Keratinocyte (primary cell): Measurements from ENCODE around the gene KDM3A. TPM values are rescaled to one million over a fixed set of nuclear protein-coding genes. Genes with fewer than 3 reads are reported as not detected.

Experiments
- DNase-seq: peaks from one replicate; pipeline ENCODE4 v3.0.0-alpha.2; 2011; ENCODE audit warnings: low read depth, missing footprints, low spot score
- FAIRE-seq: peaks from 2 replicates; lab custom pipeline; 2011; peaks lifted over from hg19 to GRCh38; lab: Jason Lieb, UNC
- H2AFZ ChIP-seq: 2 replicates; pipeline ENCODE4 v1.6.0; 2012; ENCODE audit warnings: low read length, control low read depth, inconsistent platforms; ENCODE audit not compliant: control insufficient read depth
- H3K27ac ChIP-seq: 2 replicates; pipeline ENCODE4 v1.5.1; 2011; ENCODE audit warnings: low read length; ENCODE audit not compliant: control insufficient read depth, insufficient read depth
- H3K27me3 ChIP-seq: 3 replicates; pipeline ENCODE4 v1.6.0; 2011; ENCODE audit warnings: low read length; ENCODE audit not compliant: control insufficient read depth, insufficient read depth; ENCODE audit errors: extremely low read depth
- H3K36me3 ChIP-seq, 2 experiments: 2 replicates in 1 of 2; 3 replicates in 1 of 2; pipeline ENCODE4 v1.5.1; 2011; ENCODE audit warnings: low read length in 2 of 2, mild to moderate bottlenecking in 1 of 2; ENCODE audit not compliant: control insufficient read depth in 2 of 2, insufficient read depth in 2 of 2; ENCODE audit errors: extremely low read depth in 1 of 2
- H3K4me1 ChIP-seq: 3 replicates; pipeline ENCODE4 v1.5.1; 2011; ENCODE audit warnings: low read length; ENCODE audit not compliant: control insufficient read depth, insufficient read depth; ENCODE audit errors: extremely low read depth
- H3K4me2 ChIP-seq: 3 replicates; pipeline ENCODE4 v1.6.0; 2011; ENCODE audit warnings: low read depth, low read length; ENCODE audit not compliant: control insufficient read depth, insufficient read depth; ENCODE audit errors: extremely low read depth
- H3K4me3 ChIP-seq, 3 experiments: fragments of 200-600 bp in 1 of 3; sonication (generic) in 1 of 3; 2 replicates in 2 of 3; 3 replicates in 1 of 3; pipeline ENCODE4 v1.5.1; 2011 to 2016; ENCODE audit warnings: low read length in 3 of 3, mild to moderate bottlenecking in 3 of 3, control low read depth in 2 of 3, inconsistent platforms in 1 of 3, low read depth in 1 of 3, mixed read lengths in 1 of 3, mixed run types in 1 of 3, moderate library complexity in 1 of 3; ENCODE audit not compliant: control insufficient read depth in 2 of 3, insufficient read depth in 2 of 3; ENCODE audit errors: extremely low read depth in 1 of 3
- H3K79me2 ChIP-seq: 2 replicates; pipeline ENCODE4 v1.6.0; 2012; ENCODE audit warnings: low read length; ENCODE audit not compliant: control insufficient read depth, insufficient read depth
- H3K9ac ChIP-seq: 3 replicates; pipeline ENCODE4 v1.6.0; 2011; ENCODE audit warnings: low read length; ENCODE audit not compliant: control insufficient read depth, insufficient read depth; ENCODE audit errors: extremely low read depth
- H3K9me1 ChIP-seq: 3 replicates; pipeline ENCODE4 v1.6.0; 2011; ENCODE audit warnings: low read length; ENCODE audit not compliant: control insufficient read depth, insufficient read depth; ENCODE audit errors: extremely low read depth
- H3K9me3 ChIP-seq: 2 replicates; pipeline ENCODE4 v1.5.1; 2012; ENCODE audit warnings: low read depth, low read length; ENCODE audit not compliant: control insufficient read depth
- H4K20me1 ChIP-seq: 3 replicates; pipeline ENCODE4 v1.6.0; 2011; ENCODE audit warnings: low read length; ENCODE audit not compliant: control insufficient read depth, insufficient read depth; ENCODE audit errors: extremely low read depth
- EZH2 ChIP-seq: IDR thresholded peaks from one replicate; pipeline ENCODE4 v1.6.1; 2012; ENCODE audit warnings: inconsistent platforms, mild to moderate bottlenecking, low read length, moderate library complexity
- dilution Hi-C: fragments of 300-500 bp; cut with MboI; formaldehyde crosslinking; loops from one replicate; pipeline ENCODE4 v1.7.0; 2020; ENCODE audit warnings: low sequenced_read_pairs; ENCODE audit not compliant: extremely low pct_ligation_motif_present
- polyA plus RNA-seq, 5 experiments: library from polyadenylated mRNA; depleted of rRNA in 3 of 5; stranded (reverse) in 3 of 5; stranded (forward) in 1 of 5; unstranded in 1 of 5; fragments of >200 nt; gene quantifications; 1 replicate in 1 of 5; 2 replicates in 3 of 5; 3 replicates in 1 of 5; pipeline versions ENCODE4 v1.2.1 to v1.2.3, GENCODE V29; 2011 to 2012; ENCODE audit warnings: missing spikeins in 2 of 5, low read depth in 1 of 5, low replicate concordance in 1 of 5
- TF ChIP-seq, protein P1 (sequence below), 3 experiments: IDR thresholded peaks in 1 of 3; conservative IDR thresholded peaks in 1 of 3; optimal IDR thresholded peaks in 1 of 3; 2 replicates in 2 of 3; 3 replicates in 1 of 3; pipeline versions ENCODE3 to v1.5.1; 2011; ENCODE audit warnings: low read length in 3 of 3, mild to moderate bottlenecking in 3 of 3, moderate library complexity in 2 of 3, control low read depth in 1 of 3, inconsistent platforms in 1 of 3; ENCODE audit not compliant: insufficient read depth in 2 of 3; ENCODE audit errors: extremely low read depth in 1 of 3

The KDM3A gene
- polyA plus RNA-seq, 1 donor (not counting 4 experiments of a cell fraction or from before 2014, with no cell fraction given) = 32.9 TPM

DNA sequence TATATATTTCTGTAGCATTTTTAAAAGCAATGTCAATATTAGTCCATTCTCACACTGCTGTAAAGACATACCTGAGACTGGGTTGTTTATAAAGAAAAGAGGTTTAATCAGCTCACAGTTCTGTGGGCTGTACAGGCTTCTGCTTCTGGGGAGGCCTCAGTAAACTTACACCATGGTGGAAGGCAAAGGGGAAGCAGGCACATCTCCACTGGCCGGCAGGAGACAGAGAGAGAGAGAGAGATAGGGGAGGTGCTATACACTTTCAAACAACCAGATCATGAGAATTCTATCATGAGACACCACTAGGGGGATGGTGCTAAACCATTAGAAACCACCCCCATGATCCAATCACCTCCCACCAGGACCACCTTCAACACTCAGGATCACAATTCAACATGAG is 79.0 kb downstream of the KDM3A start:
- Histone ChIP-seq H3K4me1 (no peaks in the 10 kb centered on the region), H3K79me2 (no peaks in the 10 kb centered on the region), H3K4me2 (no peak overlapping the region), H3K9me1 (no peaks in the 10 kb centered on the region), H3K36me3 (peaks cover 0 to 2% of the 10 kb centered on the region in 2 experiments), H3K27ac (no peak overlapping the region), H3K9ac (no peak overlapping the region), H4K20me1 (no peaks in the 10 kb centered on the region), H3K27me3 (no peaks in the 10 kb centered on the region), H3K9me3 (no peaks in the 10 kb centered on the region), H2AFZ (no peak overlapping the region), H3K4me3 (no peak overlapping the region)
- FAIRE-seq = no peak
- no peak for TF ChIP-seq EZH2
- dilution Hi-C loops = no loop called here
- no peak for DNase-seq

DNA sequence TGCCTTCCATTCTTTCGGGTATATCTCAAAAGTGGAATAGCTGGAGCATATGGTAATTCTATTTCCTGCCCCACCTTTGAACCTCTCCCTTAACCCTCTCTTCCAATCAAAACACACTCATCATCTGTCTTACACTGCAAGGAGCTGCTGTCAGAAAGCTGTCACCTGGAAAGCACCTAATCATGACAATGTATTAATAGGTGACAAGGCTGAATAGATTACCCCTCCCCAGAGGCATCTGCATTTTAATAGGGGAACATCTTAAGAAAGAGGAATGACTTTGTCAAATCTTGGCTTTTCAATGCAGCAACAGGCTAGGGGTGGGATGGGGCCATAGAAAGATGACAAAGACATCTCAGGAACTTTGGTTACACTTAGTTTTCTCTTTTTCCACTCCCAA is 80.8 kb downstream of the KDM3A start:
- FAIRE-seq (no peak), DNase-seq (no peak)
- H3K9ac ChIP-seq = no peak overlapping the region
- no peaks in the 10 kb centered on the region for H3K27me3 ChIP-seq
- H3K4me2 ChIP-seq = no peak overlapping the region
- no peaks in the 10 kb centered on the region for H3K9me1 ChIP-seq
- H3K27ac ChIP-seq = no peak overlapping the region
- H3K9me3 ChIP-seq = no peaks in the 10 kb centered on the region
- no peak overlapping the region for H2AFZ ChIP-seq
- H3K4me3 ChIP-seq = no peak overlapping the region
- H3K79me2 ChIP-seq = no peaks in the 10 kb centered on the region
- peaks cover 2 to 3% of the 10 kb centered on the region in 2 experiments for H3K36me3 ChIP-seq
- no peaks in the 10 kb centered on the region for H3K4me1 ChIP-seq
- H4K20me1 ChIP-seq = no peaks in the 10 kb centered on the region
- TF ChIP-seq EZH2 = no peak
- TF ChIP-seq, protein P1, sequence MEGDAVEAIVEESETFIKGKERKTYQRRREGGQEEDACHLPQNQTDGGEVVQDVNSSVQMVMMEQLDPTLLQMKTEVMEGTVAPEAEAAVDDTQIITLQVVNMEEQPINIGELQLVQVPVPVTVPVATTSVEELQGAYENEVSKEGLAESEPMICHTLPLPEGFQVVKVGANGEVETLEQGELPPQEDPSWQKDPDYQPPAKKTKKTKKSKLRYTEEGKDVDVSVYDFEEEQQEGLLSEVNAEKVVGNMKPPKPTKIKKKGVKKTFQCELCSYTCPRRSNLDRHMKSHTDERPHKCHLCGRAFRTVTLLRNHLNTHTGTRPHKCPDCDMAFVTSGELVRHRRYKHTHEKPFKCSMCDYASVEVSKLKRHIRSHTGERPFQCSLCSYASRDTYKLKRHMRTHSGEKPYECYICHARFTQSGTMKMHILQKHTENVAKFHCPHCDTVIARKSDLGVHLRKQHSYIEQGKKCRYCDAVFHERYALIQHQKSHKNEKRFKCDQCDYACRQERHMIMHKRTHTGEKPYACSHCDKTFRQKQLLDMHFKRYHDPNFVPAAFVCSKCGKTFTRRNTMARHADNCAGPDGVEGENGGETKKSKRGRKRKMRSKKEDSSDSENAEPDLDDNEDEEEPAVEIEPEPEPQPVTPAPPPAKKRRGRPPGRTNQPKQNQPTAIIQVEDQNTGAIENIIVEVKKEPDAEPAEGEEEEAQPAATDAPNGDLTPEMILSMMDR (optimal IDR thresholded peaks at IDR 0.05 in 1 of 3, IDR thresholded peaks at IDR 0.05 in 1 of 3, conservative IDR thresholded peaks at IDR 0.05 in 1 of 3; ENCODE audit: extremely low read depth in 1 of 3, insufficient read depth in 2 of 3, low read length in 3 of 3) = no peak
- dilution Hi-C loops = no loop called here

DNA sequence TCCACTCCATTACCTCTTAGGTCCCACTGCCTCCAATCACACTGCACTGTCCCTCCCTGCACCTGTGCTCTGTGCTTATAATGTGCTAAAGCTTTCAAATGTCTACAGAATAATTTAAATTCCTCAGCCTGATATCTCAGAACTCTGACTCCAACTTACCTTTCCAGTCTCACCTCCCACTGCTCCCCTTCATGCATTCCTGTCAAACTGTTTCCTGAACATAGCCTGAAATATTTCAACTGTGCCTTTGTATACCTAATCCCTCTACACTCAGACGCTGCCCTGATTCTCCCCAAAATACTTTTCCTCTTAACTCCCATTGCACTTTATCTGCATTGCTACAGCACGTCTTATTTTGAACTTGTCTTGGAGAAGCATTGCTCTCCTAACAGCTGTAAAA is 81.5 kb downstream of the KDM3A start:
- no peak overlapping the region for H3K4me2 ChIP-seq
- no peaks in the 10 kb centered on the region for H3K79me2 ChIP-seq
- no peaks in the 10 kb centered on the region for H3K27me3 ChIP-seq
- dilution Hi-C loops = no loop called here
- DNase-seq (no peak), FAIRE-seq (no peak)
- TF ChIP-seq EZH2 = no peak
- TF ChIP-seq, protein P1 (optimal IDR thresholded peaks at IDR 0.05 in 1 of 3, IDR thresholded peaks at IDR 0.05 in 1 of 3, conservative IDR thresholded peaks at IDR 0.05 in 1 of 3; ENCODE audit: extremely low read depth in 1 of 3, insufficient read depth in 2 of 3, low read length in 3 of 3) = no peak
- no peak overlapping the region for H2AFZ ChIP-seq
- H3K4me3 ChIP-seq = no peak overlapping the region
- no peaks in the 10 kb centered on the region for H3K9me3 ChIP-seq
- H3K36me3 ChIP-seq = peaks cover 3% of the 10 kb centered on the region in 2 experiments
- no peaks in the 10 kb centered on the region for H4K20me1 ChIP-seq
- H3K9ac ChIP-seq = no peak overlapping the region
- H3K9me1 ChIP-seq = no peaks in the 10 kb centered on the region
- no peaks in the 10 kb centered on the region for H3K4me1 ChIP-seq
- H3K27ac ChIP-seq = no peak overlapping the region
